LNCaP clone FGC (cell line): ENCODE measurements around the gene ZSCAN20.

ENCODE experiments used
- DNase-seq: peaks from one replicate; pipeline ENCODE4 v3.0.0-alpha.2; 2011; ENCODE audit warnings: low read depth
- H3K4me3 ChIP-seq: 2 replicates; pipeline ENCODE4 v1.5.1; 2011; ENCODE audit warnings: mild to moderate bottlenecking, low read depth, low read length, control low read depth
- CTCF ChIP-seq: IDR thresholded peaks from 2 replicates; pipeline ENCODE4 v1.5.1; 2012; ENCODE audit warnings: mild to moderate bottlenecking; ENCODE audit not compliant: control insufficient read depth, insufficient read depth; ENCODE audit errors: extremely low read depth

The ZSCAN20 gene

DNA sequence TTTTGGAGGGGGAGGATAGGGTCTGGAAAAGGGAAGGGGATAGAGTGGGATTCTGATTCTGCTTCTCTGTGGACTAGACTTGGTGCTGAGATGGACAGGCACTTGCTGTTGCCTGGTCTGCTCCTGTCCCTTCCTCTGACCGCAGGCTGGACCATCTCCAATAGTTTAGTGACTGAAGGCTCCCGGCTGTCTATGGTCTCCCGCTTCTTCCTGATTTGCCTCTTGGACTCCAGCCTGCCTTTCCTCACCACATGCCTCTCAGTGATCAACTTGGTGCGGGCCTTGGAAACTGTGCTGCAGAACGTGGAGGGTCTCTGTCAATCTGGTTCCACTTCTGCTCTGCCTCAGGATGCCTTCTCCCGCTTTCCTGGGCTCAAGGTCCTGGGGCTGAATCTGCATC is 6.3 kb upstream of the ZSCAN20 start:
- no peak for DNase-seq
- H3K4me3 ChIP-seq = no peak overlapping the region
- TF ChIP-seq CTCF = no peak

GRCh38 chr1:33468011-33468410 is 4.4 kb upstream of the ZSCAN20 start:
- TF ChIP-seq CTCF = no peak

GRCh38 chr1:33468531-33468930 is 3.9 kb upstream of the ZSCAN20 start:
- DNase-seq = no peak
- no peak for TF ChIP-seq CTCF
- no peak overlapping the region for H3K4me3 ChIP-seq

More at GRCh38 chr1:33468011-33468410, 4.4 kb upstream of the ZSCAN20 start:
- H3K4me3 ChIP-seq = no peak overlapping the region
- DNase-seq = no peak

GRCh38 chr1:33468967-33469366 is 3.5 kb upstream of the ZSCAN20 start:
- DNase-seq = no peak
- TF ChIP-seq CTCF = no peak
- no peak overlapping the region for H3K4me3 ChIP-seq

DNA sequence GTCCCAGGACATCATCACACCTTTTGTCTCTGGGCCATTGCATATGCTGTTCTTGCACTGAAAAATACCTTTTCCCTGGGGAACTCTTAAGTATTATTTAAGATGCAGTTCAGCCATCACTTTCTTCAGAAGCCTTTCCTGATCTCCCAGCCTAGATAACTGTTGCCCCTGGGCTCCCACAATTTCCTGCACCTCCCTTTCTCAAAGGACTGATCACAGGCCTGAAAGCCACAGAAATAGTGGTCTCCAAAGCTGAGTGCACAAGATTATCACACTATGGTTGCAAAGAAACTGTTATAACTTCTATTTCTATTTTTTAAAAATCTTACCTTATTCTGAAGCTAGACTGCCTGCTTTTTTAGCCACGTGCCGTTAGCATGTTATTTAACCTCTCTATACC is 2.8 kb upstream of the ZSCAN20 start:
- H3K4me3 ChIP-seq = no peak overlapping the region
- TF ChIP-seq CTCF = no peak
- DNase-seq = no peak

- peak; percentile 79 for DNase-seq
- no peak overlapping the region for H3K4me3 ChIP-seq
- TF ChIP-seq CTCF = peak; percentile 93
Measured at GRCh38 chr1:33470495-33471012, 1.9 kb upstream of the ZSCAN20 start.

- no peak for DNase-seq
- no peak for TF ChIP-seq CTCF
- H3K4me3 ChIP-seq = no peak overlapping the region
Measured at GRCh38 chr1:33471416-33471815, 1.0 kb upstream of the ZSCAN20 start.
